GM21526 (cell line): ENCODE results near the gene PPP1R37.

Experiments
- ATAC-seq: cut with Tn5 transposase; IDR thresholded peaks from one replicate; pipeline ENCODE4 v1.9.1; 2021; ENCODE audit warnings: moderate library complexity; ENCODE audit not compliant: unreplicated experiment, low FRiP score

The PPP1R37 gene

DNA sequence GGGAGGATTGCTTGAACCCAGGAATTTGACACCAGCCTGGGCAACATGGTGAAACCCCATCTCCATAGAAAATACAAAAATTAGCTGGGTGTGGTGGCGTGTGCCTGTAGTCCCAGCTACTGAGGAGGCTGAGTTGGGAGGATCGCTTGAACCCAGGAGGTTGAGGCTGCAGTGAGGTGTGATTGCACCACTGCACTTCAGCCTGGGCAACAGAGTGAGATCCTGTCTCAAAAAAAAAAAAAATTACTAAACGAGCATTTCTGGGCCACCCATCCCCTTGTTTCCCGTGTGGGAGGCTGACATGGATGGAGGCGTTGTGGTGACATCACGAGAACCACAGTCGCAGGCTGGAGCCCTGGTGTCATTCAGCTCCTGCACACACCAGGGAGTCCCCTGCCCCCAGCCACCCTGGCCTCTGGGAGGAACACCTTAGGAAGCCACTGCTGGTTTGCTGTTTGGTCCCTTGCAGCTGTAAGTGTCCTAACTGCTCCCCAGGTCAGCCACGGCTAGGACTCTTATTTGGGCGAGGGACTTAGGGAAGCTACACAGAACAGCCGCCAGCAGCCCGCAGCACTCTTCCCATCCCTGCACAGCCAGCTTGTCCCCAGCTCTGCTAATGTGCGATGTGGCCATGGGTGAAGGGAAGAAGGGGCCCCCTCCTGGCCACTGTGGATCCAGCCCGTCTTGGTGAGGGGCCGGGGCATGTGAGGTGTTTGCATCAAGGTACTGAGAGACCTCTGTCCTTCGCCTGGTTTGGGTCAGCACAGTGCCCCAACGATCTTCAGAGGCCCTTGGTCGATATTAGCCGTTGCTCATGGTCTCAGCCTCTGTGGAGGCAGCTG is 55.1 kb downstream of the PPP1R37 start:
- no peak for ATAC-seq

DNA sequence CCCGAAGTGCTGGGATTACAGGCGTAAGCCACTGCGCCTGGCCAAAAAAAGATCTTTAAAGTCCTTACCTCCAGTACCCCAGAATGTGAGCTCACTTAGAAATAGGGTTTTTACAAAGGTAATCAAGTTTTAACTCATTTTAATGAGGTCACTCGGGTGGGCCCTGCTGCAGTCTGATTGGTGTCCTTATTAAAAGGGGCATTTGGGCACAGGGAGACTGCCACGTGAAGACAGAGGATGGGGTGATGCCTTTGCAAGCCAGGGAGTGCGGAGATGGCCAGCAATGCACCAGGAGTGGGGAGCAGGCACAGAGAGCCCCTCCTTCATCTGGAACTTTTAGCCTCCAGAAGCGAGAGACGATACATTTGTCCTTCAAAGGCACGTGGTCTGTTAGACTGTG is 56.1 kb downstream of the PPP1R37 start:
- no peak for ATAC-seq

DNA sequence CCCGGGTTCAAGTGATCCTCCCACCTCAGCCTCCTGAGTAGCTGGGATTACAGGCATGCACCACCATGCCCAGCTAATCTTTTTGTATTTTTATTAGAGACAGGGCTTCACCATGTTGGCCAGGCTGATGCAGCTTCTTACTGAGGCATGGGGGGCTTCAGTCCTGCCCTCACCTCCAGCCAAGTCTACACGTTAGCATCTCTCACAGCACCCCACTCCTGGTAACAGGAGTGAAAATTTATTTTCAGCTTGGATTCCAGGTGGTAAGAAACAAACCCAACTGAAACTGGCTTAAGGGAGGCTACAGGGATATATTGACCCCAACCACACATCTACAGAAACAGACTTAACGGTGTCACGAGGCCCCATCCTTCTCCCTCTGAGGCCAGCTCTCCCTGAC is 57.2 kb downstream of the PPP1R37 start:
- ATAC-seq = no peak

DNA sequence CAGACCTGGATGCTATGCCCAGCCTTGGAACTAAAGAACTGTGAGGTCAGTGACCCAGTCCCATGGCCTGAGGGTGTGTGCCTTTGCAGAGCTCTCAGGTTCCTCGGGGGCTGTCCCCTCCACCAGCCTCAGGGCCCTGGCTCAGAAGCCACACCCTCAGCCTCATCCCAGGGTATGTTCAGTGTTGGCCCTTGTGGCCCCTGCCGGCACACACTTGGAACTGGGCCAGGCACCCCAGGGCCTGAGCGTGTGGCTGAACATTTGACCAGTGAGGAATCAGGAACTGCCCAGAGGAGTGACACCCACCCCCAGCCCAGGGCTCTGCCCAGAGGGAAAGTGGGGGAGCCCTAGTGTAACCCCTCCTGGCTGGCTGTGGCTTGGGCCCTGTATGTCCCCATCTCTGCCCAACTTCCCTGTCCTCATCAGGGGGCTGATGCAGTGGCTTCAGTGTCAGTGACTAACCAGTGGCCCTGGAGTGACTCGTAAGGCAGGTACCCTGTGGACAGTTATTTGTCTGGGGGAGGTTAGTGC is 57.8 kb downstream of the PPP1R37 start:
- no peak for ATAC-seq

DNA sequence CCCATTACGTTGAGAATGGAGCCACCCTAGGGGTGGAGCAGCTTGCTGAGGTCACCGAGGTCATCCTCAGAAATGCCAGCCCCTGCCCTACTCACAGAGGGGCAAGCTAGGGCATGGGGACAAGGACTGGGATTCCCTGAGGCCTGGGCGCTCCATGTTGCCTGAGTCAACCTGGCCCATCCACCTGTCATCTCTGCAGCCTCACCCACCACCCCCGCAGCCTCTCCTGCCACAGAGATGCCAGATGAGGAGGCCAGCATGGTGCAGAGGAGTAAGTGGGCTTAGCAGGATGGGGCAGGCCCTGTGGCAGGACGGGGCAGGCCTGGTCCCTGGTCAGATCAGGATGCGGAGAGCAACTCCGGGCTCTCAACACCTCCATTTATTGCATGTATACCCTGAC is 58.3 kb downstream of the PPP1R37 start:
- ATAC-seq = no peak

DNA sequence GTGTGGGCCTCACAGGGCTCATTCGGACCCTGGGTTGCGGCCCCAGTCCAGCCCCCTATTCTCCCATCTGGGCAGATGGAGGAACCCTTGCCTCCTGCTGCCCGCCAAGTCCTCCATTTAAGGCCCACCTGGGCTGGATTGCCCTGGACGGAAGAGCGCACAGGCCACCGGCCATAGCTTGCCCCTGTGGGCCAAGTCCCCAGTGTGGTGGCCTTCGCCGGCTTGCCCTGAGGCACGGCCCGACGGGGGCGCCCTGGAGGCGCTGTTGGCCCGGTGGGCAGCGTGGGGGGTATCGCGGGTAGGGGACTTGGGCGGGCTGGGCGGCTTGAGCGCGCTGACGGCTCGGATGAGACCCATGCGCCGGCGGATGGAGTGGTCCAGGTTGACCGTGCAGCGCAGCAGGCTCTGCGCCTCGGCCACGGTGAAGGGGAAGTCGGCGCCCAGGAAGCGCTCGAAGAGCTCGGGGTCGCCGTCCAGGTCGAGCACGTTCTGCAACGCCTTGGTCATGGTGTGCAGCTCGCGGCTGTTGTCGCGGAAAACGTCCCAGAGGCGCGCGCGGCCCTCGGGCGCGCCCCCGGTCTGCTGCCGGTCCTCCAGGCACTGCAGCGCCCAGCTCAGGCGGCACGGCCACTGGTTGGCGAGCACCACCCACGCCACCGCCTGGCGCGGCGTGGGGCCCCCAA is 59.0 kb downstream of the PPP1R37 start:
- ATAC-seq = no peak

DNA sequence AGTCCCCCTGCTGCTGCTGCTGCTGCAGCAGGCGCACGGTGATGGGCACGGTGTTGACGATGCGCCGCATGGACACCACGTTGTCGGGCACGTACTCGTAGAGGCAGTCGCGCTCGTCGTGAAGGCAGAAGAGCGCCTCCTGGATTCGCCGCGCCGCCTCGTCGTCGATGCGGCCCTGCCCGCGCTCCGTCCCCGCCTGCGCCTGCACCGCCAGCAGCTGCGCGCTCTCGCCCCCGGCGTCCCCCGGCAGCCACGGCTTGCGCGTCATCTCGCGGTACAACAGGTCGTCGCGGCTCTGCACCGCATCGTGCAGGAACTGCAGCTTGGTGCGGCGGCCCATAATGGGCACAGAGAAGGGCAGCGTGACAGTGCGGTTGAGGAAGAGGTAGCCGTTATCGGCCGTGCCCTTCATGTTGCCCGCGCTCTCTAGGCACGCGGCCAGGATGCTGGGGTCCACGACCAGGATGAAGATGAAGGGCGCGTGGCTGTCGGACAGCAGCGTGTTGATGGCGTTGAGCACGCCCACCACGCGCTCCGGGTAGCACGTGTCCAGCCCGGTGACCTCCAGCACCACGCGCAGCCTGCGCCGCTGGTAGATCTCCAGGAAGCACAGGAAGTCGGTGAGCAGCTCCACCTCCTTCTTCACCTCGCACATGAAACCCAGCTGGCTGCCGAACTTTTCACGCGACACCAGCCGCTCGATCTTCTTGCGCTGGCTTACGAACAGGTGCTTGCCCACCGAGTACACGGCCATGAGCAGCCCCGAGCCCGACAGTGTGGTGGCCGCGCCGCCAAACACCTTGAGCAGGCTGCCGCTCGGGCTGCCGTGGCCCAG is 59.7 kb downstream of the PPP1R37 start:
- ATAC-seq = no peak

DNA sequence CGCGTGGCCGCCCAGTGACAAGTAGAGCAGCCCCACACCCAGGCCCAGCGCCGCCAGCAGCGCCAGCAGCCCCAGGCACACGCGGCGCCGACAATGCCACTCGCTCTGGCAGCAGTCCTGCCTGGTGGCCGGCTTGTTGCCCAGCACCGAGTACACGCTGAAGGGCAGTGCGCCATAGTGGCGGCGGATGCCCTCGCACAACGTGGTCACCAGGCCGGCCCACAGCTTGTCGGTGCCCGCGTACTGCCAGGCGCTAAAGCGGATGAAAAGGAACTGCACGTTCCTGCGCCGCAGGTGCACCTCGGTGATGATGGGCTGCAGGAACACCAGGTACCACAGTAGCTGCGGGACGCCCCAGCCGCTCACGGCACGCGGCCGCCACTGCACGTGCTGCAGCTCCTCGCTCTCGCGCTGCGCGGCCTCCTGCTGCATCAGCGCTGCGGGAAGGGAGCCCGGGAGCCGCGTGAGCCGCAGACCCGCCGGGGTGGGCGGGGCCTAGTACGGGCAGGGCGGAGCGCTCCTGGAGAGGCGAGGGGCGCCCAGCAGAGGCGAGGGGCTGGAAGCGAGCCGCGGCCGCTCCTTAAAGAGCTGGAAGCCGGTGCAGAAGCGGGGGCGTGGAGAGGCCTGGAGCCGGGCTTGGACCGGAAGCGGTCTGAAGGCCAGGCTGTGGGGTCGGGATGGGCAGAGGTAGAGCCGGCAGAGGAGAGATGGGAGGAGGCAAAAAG is 60.5 kb downstream of the PPP1R37 start:
- no peak for ATAC-seq

DNA sequence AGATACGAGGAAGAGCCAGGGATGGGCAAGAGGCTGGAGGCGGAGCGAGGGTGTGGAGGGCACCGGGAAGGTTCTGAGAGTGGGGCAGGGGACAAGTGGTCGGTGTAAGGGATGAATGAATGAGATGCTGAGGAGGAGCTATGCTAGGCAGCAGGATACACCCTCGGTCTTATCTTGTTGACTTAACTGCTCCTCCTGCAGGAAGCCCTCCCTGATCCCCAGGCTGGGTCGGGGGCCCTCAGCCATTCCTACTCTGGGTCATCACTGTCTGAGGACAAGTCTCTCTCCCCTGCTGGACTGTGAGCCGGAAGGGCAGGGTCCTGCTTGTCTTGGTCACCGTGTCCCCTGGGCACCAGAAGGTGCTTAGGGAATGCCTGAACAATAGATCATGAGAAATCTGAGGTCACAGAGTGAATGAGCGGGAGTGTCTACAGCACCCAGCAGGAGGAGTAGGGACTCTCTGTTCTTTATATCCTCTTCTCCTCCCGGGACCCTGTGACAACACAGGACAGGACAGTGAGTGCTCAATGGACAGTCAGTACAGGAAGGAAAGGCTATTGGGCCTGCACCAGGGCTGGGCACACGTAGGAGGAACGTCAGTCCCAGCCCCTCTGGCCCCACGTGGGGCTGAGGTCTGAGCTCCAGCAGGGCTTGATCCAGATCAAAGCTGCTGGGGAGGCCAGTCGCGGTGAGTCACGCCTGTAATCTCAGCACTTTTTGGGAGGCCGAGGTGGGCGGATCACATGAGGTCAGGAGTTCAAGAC is 61.3 kb downstream of the PPP1R37 start:
- no peak for ATAC-seq

DNA sequence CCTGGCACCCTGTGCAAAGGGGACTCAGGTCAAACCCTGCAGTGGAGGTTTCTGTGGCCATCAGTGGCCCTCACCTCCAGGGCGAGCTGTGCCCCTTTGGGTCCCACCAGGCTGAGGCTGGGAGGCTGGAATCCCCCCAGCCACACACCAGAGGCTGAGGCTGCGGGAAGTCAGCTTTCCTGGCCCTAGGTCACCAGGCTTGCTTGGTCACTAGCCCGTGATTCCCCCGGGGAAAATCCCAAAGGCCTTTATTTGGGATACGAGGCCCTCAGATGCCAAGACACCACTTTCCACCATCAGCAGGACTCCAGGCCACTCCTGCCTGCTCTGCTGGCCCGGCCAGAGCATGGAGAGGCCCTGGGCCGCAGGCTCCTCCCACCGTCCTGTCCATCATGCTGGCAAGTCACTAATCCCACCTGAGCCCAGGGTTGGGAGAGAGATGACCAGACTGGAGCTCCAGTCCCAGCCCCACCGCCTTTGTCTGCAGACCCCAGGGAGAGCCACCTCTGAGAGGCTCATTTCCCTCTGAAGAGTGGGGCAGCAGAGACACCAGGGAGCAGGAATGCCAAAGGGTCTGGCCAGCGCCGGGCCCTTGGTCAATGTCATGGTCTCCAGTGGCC is 63.1 kb downstream of the PPP1R37 start:
- ATAC-seq = no peak

DNA sequence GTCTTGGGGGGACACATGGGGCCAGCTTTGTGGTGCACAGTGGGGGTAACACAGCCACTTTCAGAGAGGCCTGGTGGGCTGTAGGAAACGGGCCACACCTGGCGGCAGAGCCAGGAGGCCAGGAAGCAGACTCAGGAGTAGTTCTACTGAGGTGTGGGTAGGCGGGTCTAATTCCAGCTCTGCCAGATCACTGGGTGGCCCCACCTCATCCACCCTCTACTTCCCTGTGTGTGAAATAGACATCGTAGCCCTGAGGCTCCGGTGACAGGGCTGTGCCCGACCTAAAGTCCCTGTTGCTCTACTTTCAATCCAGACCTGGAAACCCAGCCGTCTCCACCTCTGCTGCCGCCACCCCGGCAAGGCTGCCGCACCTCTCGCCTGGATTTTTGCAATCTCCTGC is 63.8 kb downstream of the PPP1R37 start:
- ATAC-seq = no peak

DNA sequence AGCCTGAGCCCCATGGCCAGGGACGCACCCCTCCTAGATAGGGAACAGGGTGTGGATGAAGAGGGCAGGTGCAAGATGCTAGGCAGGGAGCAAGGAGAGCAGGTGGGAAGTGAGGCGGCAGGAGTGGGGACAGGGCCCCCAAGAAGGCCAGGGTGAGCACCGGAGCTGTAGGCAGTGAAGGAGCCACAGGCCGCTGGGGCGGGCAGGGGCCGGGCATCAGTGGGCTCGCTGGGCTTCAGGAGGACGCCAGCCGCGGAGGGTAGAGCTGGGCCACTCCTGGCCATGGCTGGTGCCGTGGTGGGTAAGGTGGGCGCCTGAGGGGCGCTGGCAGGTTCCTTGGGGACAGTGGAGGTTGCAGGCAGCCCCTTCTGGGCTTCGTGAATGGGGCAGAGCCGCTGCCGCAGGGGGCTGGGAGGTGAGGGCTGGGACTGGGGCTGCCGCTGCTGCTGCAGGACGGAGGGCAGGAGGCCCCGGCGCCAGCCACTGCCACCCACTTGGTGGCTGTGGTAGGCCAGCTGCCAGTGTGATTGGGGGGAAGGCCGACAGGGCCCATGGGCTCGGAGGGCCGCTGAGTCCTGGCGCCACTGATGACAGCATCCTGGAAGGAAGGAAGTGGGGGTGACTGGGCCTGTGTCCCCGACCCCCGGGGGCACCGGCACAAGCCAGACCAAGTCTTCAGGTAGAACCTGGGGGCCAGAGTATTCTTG is 65.7 kb downstream of the PPP1R37 start:
- ATAC-seq = no peak

DNA sequence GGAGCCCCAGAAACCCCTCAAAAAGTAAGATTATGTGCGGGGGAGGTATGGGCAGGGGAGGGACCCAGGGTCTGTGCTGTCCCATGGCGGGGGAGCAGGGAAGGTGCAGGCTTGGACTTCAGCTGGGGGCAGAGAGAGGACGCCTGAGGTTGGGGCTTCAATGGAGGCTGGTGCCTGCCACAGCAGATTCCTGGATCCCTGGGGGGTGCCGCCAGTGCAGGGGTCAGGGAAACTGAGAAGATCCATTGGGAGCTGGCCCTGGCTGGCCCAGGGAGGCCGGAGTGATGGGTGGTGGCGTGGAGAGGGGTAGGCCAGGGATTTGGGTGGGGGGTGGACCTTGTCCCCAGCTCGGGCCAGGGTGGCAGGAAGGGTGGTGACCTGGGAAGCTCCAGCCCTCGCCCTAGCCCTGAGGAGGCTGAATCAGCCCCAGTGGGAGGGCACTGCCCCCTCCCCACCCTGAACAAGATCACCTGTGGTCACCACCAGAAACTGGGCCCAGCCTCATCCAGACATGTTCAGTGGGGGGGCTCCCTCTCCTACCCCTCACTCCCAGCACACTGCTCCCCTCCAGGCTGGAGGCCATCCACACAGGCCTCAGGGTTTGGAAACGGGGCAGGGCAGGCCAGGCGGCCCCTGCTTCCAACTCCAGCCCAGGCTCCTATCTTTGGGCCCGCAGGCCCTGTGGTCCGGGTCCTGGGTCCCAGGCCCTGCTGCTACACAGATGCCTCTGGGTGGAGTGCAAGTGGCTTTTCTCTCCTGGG is 66.4 kb downstream of the PPP1R37 start:
- ATAC-seq = no peak

DNA sequence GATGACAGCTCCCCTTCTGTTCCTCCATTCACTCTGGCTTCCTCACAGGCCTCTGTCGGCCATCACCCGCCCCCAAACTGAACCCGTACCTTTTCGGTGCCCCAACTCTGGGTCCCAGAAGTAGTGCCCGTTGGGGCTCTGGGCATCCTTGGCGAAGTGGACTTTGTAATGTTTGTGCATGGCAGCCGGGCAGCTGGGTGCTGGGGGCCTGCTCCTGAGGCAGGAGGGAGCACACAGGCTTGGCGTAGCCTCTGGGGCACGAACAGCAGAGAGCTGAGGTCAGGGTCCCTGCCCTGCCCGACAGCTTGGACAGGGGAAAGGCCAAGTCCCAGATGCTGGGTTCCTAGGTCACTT is 67.0 kb downstream of the PPP1R37 start:
- no peak for ATAC-seq

DNA sequence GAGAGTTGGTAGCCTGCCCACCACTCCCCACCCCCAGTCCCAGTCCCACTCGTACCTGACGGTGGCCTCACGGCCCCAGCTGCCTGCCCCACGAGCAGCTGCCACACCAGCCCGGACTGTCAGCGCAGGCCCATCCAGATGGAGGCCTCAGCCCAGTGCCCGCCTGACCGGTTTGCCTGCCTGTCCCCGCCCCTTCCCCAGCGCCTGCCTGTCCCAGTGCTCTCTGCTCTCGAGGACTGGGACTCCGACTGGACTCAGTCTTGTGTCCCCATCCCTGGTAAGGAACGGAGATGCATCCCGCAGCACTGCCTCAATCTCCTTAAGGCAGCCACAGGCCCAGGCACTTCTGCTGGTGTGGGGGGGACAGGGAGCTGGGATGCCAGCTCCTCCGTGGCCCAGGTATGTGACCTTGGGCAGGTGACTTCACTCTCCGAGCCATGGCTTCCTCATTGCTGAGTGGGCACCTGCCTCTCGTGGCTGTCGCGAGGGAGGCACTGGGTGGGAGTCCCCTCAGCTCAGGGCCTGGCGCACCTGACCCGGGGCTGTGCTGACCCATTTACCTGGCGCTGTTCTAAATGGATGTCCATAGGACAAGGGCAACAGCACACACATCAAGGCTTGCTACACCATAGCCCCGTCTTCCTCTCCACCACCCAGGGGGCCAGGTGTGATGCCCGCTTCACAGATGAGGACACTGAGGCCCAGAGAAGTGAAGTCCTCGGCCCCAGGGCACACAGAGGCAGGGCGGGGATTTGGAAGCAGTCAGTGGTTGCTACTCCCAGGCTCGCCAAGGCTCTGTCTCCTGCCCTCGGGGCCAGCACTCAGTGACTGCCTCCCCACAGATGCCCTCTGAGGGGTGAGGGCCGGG is 68.1 kb downstream of the PPP1R37 start, which contains the start of gene NKPD1:
NKPD1 (minus strand) TSS at position 113 of the 868 bp plus-strand sequence. CDS start 832 bp downstream, outside the sequence.
- no peak for ATAC-seq

DNA sequence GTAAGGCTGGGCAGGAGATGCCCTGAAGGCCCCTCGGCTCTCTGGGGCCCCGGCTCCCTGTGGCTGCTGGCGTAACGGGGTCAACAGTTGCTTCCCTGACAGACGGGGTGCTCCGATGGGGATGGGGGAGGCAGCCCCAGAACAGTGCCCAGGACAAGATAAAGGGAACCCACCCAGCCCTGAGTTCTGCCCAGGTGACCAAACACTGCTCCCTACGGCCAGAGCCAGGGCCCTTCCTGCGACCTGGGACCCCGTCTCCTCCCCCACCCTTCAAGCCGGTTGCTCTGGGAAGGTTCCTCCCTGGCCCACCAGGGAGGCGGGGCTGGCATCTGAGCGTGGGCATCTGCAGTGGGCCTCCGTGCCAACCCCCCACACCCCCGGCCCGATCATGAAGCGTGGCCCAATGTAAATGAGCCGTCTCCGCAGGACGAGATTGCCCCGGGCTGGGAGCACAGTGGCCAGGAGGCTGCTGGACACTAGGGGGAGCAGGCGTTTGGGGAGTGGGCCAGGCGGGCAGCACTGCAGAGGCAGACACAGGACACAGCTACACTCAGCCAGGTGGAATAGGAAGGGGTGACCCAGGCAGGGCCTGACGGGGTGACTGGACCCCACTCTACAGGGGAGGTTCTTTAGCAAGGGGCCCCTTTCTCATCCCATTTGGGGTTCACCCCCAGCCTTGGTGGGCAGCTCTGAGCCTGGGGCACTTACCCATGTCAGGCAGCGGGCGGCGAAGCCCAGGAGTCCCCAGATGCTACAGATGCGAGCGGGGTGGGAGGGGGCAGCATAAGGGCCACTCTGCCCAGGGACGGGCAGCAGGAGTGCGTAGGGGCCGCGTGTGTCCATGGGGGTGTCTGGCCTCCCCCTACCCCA is 69.0 kb downstream of the PPP1R37 start:
- ATAC-seq = no peak
